Measurements from ENCODE around the gene CAMK1D.

CAMK1D gene

DNA sequence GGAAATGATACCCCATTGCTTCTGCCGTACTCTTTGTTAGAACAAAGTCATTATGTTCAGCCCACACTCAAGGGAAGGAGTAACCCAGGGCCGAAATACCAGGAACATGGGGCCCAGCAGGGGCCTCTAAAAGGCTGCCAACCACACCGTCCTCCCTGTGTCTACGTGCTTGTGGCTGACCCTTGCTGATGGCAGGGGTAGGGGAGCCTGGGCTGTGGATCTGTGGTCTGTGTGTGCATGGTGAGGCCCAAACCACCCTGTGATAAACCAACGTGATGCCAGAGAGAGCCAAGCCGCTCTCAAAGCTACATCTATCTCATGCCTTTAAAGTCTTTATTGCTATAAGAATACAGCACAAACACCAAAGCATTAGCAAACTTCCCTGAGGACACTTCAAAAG is 493.0 kb downstream of the CAMK1D start:
- Histone ChIP-seq H3K9me2 (replicated peaks; ENCODE audit: control insufficient read depth, low read length) (no peaks in the 10 kb centered on the region), H3K27ac (ENCODE audit: low read depth, low read length) (no peak overlapping the region), H3K27me3 (ENCODE audit: control insufficient read depth, low read length) (no peaks in the 10 kb centered on the region), H4K20me1 (ENCODE audit: control insufficient read depth, insufficient read depth, low read depth, low read length) (no peaks in the 10 kb centered on the region), H3K9me3 (ENCODE audit: control insufficient read depth, insufficient read depth, low read length) (no peaks in the 10 kb centered on the region), H3K79me2 (ENCODE audit: control insufficient read depth, low read length) (no peaks in the 10 kb centered on the region), H3K36me3 (ENCODE audit: control insufficient read depth, low read length) (no peaks in the 10 kb centered on the region), H3K4me1 (ENCODE audit: control insufficient read depth, low read length) (peaks cover 12% of the 10 kb centered on the region), H3K4me2 (ENCODE audit: low read length) (no peak overlapping the region), H3K4me3 (ENCODE audit: low read length) (no peak overlapping the region), H3F3A (ENCODE audit: control insufficient read depth, insufficient read depth) (no peaks in the 10 kb centered on the region)
- TF ChIP-seq EZH2phosphoT487 (IDR thresholded peaks at IDR 0.05; ENCODE audit: borderline replicate concordance, low read length) = no peak
- TF ChIP-seq, protein P1, sequence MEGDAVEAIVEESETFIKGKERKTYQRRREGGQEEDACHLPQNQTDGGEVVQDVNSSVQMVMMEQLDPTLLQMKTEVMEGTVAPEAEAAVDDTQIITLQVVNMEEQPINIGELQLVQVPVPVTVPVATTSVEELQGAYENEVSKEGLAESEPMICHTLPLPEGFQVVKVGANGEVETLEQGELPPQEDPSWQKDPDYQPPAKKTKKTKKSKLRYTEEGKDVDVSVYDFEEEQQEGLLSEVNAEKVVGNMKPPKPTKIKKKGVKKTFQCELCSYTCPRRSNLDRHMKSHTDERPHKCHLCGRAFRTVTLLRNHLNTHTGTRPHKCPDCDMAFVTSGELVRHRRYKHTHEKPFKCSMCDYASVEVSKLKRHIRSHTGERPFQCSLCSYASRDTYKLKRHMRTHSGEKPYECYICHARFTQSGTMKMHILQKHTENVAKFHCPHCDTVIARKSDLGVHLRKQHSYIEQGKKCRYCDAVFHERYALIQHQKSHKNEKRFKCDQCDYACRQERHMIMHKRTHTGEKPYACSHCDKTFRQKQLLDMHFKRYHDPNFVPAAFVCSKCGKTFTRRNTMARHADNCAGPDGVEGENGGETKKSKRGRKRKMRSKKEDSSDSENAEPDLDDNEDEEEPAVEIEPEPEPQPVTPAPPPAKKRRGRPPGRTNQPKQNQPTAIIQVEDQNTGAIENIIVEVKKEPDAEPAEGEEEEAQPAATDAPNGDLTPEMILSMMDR (IDR thresholded peaks at IDR 0.05; ENCODE audit: low read depth, low read length, poor library complexity, severe bottlenecking) = no peak

DNA sequence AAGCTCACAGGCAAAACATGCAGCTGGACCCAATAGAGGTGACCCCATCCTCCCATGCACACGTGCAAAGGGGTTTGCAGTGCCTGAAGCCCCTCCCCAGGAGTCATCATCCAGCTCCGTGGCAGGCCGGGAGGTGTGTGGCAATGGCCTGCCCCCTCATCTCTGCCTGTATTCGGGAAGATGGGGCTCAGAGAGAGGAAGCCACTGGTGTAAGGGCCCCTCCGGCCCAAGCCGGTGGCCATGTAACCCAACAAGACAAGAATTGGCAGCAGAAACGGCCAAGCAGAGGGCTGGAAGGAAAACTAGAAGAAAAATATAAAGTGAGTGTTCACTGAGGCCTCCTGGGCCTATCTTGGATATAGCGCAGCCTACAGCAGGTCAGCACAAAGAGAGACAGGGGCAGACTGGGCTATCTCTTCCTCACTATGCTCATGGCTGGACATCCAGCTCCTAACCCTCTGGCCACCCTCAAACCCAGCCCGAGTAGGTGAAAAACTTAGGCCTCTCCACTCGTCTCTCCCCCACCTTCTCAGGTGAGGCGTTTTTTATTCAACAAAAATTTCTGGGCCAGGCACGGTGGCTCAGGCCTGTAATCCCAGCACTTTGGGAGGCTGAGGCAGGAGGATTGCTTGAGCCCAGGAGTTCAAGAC is 494.1 kb downstream of the CAMK1D start:
- Histone ChIP-seq H3K4me2 (ENCODE audit: low read length) (no peak overlapping the region), H3K9me2 (replicated peaks; ENCODE audit: control insufficient read depth, low read length) (no peaks in the 10 kb centered on the region), H3K27me3 (ENCODE audit: control insufficient read depth, low read length) (no peaks in the 10 kb centered on the region), H3K9me3 (ENCODE audit: control insufficient read depth, insufficient read depth, low read length) (no peaks in the 10 kb centered on the region), H3K79me2 (ENCODE audit: control insufficient read depth, low read length) (no peaks in the 10 kb centered on the region), H4K20me1 (ENCODE audit: control insufficient read depth, insufficient read depth, low read depth, low read length) (no peaks in the 10 kb centered on the region), H3K4me1 (ENCODE audit: control insufficient read depth, low read length) (peaks cover 15% of the 10 kb centered on the region), H3K4me3 (ENCODE audit: low read length) (no peak overlapping the region), H3F3A (ENCODE audit: control insufficient read depth, insufficient read depth) (no peaks in the 10 kb centered on the region), H3K27ac (ENCODE audit: low read depth, low read length) (no peak overlapping the region), H3K36me3 (ENCODE audit: control insufficient read depth, low read length) (no peaks in the 10 kb centered on the region)
- TF ChIP-seq EZH2phosphoT487 (IDR thresholded peaks at IDR 0.05; ENCODE audit: borderline replicate concordance, low read length) = no peak
- TF ChIP-seq, protein P1 (IDR thresholded peaks at IDR 0.05; ENCODE audit: low read depth, low read length, poor library complexity, severe bottlenecking) = no peak

DNA sequence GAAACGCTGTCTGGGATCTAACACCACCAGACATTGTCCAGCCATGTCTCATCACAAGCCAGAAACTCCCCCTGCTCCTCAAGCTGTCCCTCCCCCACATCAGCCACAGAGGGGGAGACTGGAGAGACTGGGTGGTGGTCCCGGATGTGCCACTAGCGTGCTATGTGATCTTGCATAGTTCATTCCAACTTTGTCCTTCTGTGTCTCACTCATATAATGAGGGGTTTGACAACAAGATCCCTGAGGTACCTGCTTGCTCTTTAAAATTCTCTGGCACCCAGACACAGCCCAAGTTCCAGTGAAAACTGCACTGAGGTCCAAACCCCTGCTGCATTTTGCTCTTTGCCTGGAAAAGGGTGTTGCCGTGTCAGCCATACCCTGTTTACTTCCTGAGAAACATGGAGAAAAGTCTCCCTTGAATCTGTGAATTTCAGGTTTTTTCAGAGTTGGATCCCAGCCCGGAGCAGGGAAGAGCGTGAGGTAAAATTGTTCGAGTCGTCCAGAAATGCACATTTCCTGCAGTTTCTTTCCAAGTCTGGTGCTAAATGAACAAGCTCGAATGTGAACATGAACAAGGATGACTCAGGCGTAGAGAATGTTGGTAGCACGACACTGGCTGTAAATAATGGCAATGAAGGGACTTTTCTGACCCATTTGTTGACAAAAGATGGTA is 495.6 kb downstream of the CAMK1D start:
- no peaks in the 10 kb centered on the region for H3K9me3 ChIP-seq (ENCODE audit: control insufficient read depth, insufficient read depth, low read length)
- no peaks in the 10 kb centered on the region for H3K79me2 ChIP-seq (ENCODE audit: control insufficient read depth, low read length)
- no peaks in the 10 kb centered on the region for H4K20me1 ChIP-seq (ENCODE audit: control insufficient read depth, insufficient read depth, low read depth, low read length)
- no peak overlapping the region for H3K4me2 ChIP-seq (ENCODE audit: low read length)
- peaks cover 15% of the 10 kb centered on the region for H3K4me1 ChIP-seq (ENCODE audit: control insufficient read depth, low read length)
- H3K27ac ChIP-seq (ENCODE audit: low read depth, low read length) = no peak overlapping the region
- no peak overlapping the region for H3K4me3 ChIP-seq (ENCODE audit: low read length)
- H3F3A ChIP-seq (ENCODE audit: control insufficient read depth, insufficient read depth) = no peaks in the 10 kb centered on the region
- H3K27me3 ChIP-seq (ENCODE audit: control insufficient read depth, low read length) = no peaks in the 10 kb centered on the region
- TF ChIP-seq EZH2phosphoT487 (IDR thresholded peaks at IDR 0.05; ENCODE audit: borderline replicate concordance, low read length) = no peak
- TF ChIP-seq, protein P1 (IDR thresholded peaks at IDR 0.05; ENCODE audit: low read depth, low read length, poor library complexity, severe bottlenecking) = no peak
- H3K36me3 ChIP-seq (ENCODE audit: control insufficient read depth, low read length) = no peaks in the 10 kb centered on the region
- no peaks in the 10 kb centered on the region for H3K9me2 ChIP-seq (replicated peaks; ENCODE audit: control insufficient read depth, low read length)

Data from DOHH2 (cell line).